ENCODE measurements around the gene RPUSD3.

Gene RPUSD3

GRCh38 chr3:9797196-9797945, 46.4 kb downstream of the RPUSD3 start:
- DNase-seq = no peak

GRCh38 chr3:9795207-9795606, 48.6 kb downstream of the RPUSD3 start:
- no peak for DNase-seq

- DNase-seq = no peak
Measured at GRCh38 chr3:9794400-9794799, 49.4 kb downstream of the RPUSD3 start.

GRCh38 chr3:9793161-9793781, 50.5 kb downstream of the RPUSD3 start:
- no peak for DNase-seq

GRCh38 chr3:9792405-9793160, 51.2 kb downstream of the RPUSD3 start, which contains the start of the genes ARPC4 and TADA3:
Gene ARPC4, plus strand, starts transcription at chr3:9793082. Its CDS starts 40 bp downstream, at chr3:9793122.
Gene TADA3, minus strand, starts transcription at chr3:9792473. Its CDS starts 1,007 bp downstream, at chr3:9791466.
- peak; percentile 88 for DNase-seq

GRCh38 chr3:9791790-9792404, 51.9 kb downstream of the RPUSD3 start:
- no peak for DNase-seq

GRCh38 chr3:9791127-9791526, 52.7 kb downstream of the RPUSD3 start:
- no peak for DNase-seq
